HG03097 (cell line): ENCODE data around the gene ZFAND2B.
A peak's percentile ranks its signal among the peaks of the same experiment; 100 is the strongest.
"Not testable (repeated sequence)": the region's sequence is repeated elsewhere in the genome, so short reads cannot be mapped to it uniquely, and the experiment has no call there.

ENCODE experiments used
- ATAC-seq: cut with Tn5 transposase; IDR thresholded peaks from one replicate; pipeline ENCODE4 v1.9.1; 2021; ENCODE audit not compliant: unreplicated experiment, low FRiP score

Gene ZFAND2B

GRCh38 chr2:219200502-219201326 is 5.9 kb upstream of the ZFAND2B start:
- not testable (repeated sequence) for ATAC-seq

GRCh38 chr2:219201331-219201730 is 5.3 kb upstream of the ZFAND2B start:
- not testable (repeated sequence) for ATAC-seq

DNA sequence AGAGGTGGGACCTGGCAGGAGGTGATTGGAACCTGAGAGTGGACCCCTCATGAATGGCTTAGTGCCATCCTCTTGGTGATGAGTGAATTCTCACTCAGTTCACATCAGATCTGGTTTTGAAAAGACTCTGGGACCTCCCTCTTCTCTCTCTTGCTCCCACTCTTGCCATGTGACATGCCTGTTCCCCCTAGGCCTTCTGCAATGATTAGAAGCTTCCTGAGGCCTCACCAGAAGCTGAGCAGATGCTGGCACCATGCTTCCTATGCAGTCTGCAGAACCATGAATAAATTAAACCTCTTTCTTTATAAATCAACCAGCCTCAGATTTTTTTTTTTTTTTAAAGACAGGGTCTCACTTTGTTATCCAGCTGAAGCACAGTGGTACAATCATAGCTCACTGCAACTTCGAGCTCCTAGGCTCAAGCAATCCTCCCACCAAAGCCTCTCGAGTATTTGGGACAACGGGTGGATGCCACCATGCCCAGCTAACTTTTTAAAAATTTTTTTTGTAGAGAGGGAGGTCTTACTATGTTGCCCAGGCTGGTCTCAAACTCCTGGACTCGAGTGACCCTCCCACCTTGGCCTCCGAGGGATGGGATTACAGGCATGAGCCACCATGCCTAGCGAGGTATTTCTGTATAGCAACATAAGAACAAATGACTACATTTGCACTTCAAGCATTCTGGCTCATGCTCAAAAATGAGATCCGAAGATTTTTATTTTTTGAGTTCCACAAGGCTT is 2.0 kb upstream of the ZFAND2B start:
- no peak for ATAC-seq

GRCh38 chr2:219205165-219205538 is 1.4 kb upstream of the ZFAND2B start:
- ATAC-seq, result no peak

GRCh38 chr2:219205981-219206327 is 628 bp upstream of the ZFAND2B start:
- no peak for ATAC-seq

DNA sequence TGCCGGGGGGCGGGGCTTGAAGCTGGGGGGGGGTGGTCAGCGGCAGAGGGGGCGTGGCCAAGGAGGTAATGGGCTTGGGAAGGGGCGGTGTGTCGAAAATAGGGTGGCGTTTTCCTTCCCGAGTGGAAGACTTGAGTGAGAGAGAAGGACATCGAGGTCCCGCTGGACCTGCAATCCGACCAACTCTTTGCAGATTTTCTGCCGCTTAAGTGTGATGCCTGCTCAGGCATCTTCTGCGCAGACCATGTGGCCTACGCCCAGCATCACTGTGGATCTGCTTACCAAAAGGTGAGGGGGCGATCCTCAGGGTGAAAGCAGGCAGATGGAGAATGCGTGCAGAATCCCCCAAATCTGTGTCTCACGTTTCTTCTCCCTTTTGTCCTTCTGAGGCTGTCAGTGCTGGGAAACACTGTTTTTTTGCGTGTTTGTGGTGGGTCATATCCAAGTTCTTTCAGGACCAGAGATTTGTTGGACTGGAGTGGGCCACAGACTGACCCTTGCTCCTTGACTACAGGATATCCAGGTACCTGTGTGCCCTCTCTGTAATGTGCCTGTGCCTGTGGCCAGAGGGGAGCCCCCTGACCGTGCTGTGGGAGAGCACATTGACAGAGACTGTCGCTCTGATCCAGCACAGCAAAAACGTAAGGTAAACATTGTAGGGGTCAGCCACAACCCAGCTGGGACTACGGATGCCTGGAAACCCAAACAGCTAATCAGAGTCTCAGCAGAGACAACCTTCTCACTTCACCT is 727 bp downstream of the ZFAND2B start:
- ATAC-seq, result no peak

GRCh38 chr2:219207884-219208740 is 1.5 kb downstream of the ZFAND2B start:
- ATAC-seq, result no peak

- no peak for ATAC-seq
These were observed 2.9 kb downstream of the ZFAND2B start for GRCh38 chr2:219209236-219210195.

DNA sequence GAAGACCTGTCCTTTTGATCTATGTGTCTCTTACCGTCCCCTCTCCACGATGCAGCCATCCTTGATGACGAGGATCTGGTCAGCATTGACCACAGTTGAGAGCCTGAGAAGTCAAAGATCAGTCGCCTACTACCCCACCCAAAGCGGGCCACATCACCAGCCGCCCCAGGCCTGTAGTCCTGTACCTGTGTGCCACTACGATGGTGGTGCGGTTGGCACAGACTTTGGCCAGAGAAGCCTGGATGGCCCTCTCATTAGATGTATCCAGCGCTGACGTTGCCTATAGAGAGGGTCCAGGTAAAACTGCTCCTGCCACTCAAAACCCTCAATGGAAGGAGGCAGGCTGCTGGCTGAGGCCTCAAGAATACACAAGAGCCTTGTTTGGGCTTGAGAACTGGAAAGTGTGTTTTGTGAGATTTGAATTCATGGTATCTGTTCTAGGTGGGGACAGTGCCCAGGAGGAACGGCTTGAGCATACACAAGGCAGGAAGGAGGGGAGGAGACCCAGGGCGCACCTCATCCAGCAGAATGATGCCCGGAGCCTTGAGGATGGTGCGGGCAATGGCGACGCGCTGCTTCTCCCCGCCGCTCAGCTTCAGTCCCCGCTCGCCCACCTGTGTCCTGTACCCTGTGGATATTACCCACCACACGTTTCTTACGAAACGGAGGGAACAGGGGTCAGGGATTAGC is 3.8 kb downstream of the ZFAND2B start:
- no peak for ATAC-seq

- ATAC-seq, result no peak
These were observed 4.3 kb downstream of the ZFAND2B start for GRCh38 chr2:219210886-219211362.

GRCh38 chr2:219213026-219213415 is 6.4 kb downstream of the ZFAND2B start:
- ATAC-seq, result no peak

DNA sequence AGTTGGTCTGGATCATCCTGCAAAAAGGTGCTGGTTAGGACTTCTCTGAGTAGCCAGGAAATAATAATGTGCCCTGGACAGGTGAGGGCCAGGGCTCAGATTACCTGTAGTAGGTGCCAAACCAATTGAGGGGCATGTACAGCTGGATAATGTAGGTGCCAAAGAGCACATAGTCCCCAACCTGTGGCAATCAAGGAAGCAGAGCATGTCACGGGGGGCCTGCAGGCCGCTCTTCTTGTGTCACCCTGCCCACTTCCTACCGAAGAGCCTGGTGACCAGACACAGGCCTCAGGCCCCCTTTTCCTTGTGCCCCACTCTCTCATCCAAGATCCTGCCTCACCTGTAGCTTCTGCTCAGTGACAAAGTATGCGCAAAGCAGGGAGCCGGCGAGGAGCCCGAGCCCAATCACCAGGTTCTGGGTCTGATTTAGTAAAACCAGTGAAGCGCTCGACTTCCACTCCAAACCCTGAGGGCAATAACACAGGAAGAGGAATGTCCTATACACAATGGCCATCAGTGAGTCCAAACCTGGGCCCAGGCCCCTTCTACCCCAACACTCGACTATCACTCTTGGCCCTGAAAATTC is 7.0 kb downstream of the ZFAND2B start:
- no peak for ATAC-seq

- no peak for ATAC-seq
These were observed 7.6 kb downstream of the ZFAND2B start for GRCh38 chr2:219214141-219214540.

- ATAC-seq, result no peak
These were observed 8.2 kb downstream of the ZFAND2B start for GRCh38 chr2:219214786-219215185.

GRCh38 chr2:219215871-219216534 is 9.4 kb downstream of the ZFAND2B start:
- ATAC-seq, result no peak

GRCh38 chr2:219216535-219216915 is 9.9 kb downstream of the ZFAND2B start:
- no peak for ATAC-seq

GRCh38 chr2:219218217-219218731 is 11.7 kb downstream of the ZFAND2B start:
- peak; percentile 5 for ATAC-seq
